HS-27A (cell line): ENCODE measurements around the gene CDYL.

ENCODE experiments used
- DNase-seq: peaks from one replicate; pipeline ENCODE4 v3.0.0-alpha.2; 2012; ENCODE audit warnings: low read depth, missing footprints

The CDYL gene

GRCh38 chr6:4964675-4965561 lies 188.7 kb downstream of the CDYL start:
- no peak for DNase-seq

- no peak for DNase-seq
These were observed 189.6 kb downstream of the CDYL start for GRCh38 chr6:4965562-4966389.

- DNase-seq, result no peak
These were observed 191.3 kb downstream of the CDYL start for GRCh38 chr6:4967301-4968030.

- no peak for DNase-seq
These were observed 193.5 kb downstream of the CDYL start for GRCh38 chr6:4969609-4970285.

- no peak for DNase-seq
These were observed 194.7 kb downstream of the CDYL start for GRCh38 chr6:4970739-4971395.

- no peak for DNase-seq
These were observed 195.6 kb downstream of the CDYL start for GRCh38 chr6:4971851-4972250.

- DNase-seq, result no peak
These were observed 196.2 kb downstream of the CDYL start for GRCh38 chr6:4972438-4972837.

- DNase-seq, result no peak
These were observed 197.2 kb downstream of the CDYL start for GRCh38 chr6:4973415-4973814.

GRCh38 chr6:4973982-4974745 lies 198.0 kb downstream of the CDYL start:
- DNase-seq, result no peak

GRCh38 chr6:4974962-4975361 lies 198.8 kb downstream of the CDYL start:
- no peak for DNase-seq

GRCh38 chr6:4975506-4975905 lies 199.3 kb downstream of the CDYL start:
- no peak for DNase-seq

- DNase-seq, result no peak
These were observed 201.3 kb downstream of the CDYL start for GRCh38 chr6:4977468-4977867.

GRCh38 chr6:4979426-4979825 lies 203.2 kb downstream of the CDYL start:
- DNase-seq, result no peak

- DNase-seq, result no peak
These were observed 205.6 kb downstream of the CDYL start for GRCh38 chr6:4981761-4982160.

GRCh38 chr6:4983322-4983721 lies 207.1 kb downstream of the CDYL start:
- no peak for DNase-seq

- DNase-seq, result no peak
These were observed 210.8 kb downstream of the CDYL start for GRCh38 chr6:4986999-4987398.

- no peak for DNase-seq
These were observed 211.2 kb downstream of the CDYL start for GRCh38 chr6:4987432-4987831.

- no peak for DNase-seq
These were observed 218.5 kb downstream of the CDYL start for GRCh38 chr6:4994741-4995140.

GRCh38 chr6:4997862-4998261 lies 221.7 kb downstream of the CDYL start:
- DNase-seq, result no peak

- no peak for DNase-seq
These were observed 223.4 kb downstream of the CDYL start for GRCh38 chr6:4999586-4999985.
